IMR-90 (cell line): ENCODE measurements around the gene FICD.

Experiments
- BHLHE40 ChIP-seq: fragments of 150-350 bp; IDR thresholded peaks from 2 replicates; pipeline ENCODE4 v1.6.1; 2016; ENCODE audit warnings: mild to moderate bottlenecking, low read depth, low read length
- CTCF ChIP-seq: conservative IDR thresholded peaks from 2 replicates; pipeline ENCODE4 v1.5.1; 2012; ENCODE audit warnings: mild to moderate bottlenecking, low read depth, low read length, improper control_type of control experiment

- TF ChIP-seq CTCF = no peak
- TF ChIP-seq BHLHE40 = no peak
Measured at GRCh38 chr12:108498136-108498535, 16.9 kb upstream of the FICD start.
